Measurements from ENCODE around the gene SORCS3.

Gene SORCS3

GRCh38 chr10:104659809-104660208, 18.7 kb downstream of the SORCS3 start:
- H3K4me3 ChIP-seq (ENCODE audit: low read depth, low read length): no peak overlapping the region
- no peak for TF ChIP-seq CTCF (IDR thresholded peaks at IDR 0.05; ENCODE audit: low read depth, low read length)

- TF ChIP-seq CTCF (IDR thresholded peaks at IDR 0.05; ENCODE audit: low read depth, low read length): no peak
- no peak overlapping the region for H3K4me3 ChIP-seq (ENCODE audit: low read depth, low read length)
Observed at GRCh38 chr10:104663076-104663475, 22.0 kb downstream of the SORCS3 start.

- no peak for TF ChIP-seq CTCF (IDR thresholded peaks at IDR 0.05; ENCODE audit: low read depth, low read length)
- H3K4me3 ChIP-seq (ENCODE audit: low read depth, low read length): no peak overlapping the region
Observed at GRCh38 chr10:104663563-104663962, 22.5 kb downstream of the SORCS3 start.

GRCh38 chr10:104664205-104664604, 23.1 kb downstream of the SORCS3 start:
- no peak for TF ChIP-seq CTCF (IDR thresholded peaks at IDR 0.05; ENCODE audit: low read depth, low read length)
- H3K4me3 ChIP-seq (ENCODE audit: low read depth, low read length): no peak overlapping the region

- no peak overlapping the region for H3K4me3 ChIP-seq (ENCODE audit: low read depth, low read length)
- TF ChIP-seq CTCF (IDR thresholded peaks at IDR 0.05; ENCODE audit: low read depth, low read length): no peak
Observed at GRCh38 chr10:104665174-104665573, 24.1 kb downstream of the SORCS3 start.

- H3K4me3 ChIP-seq (ENCODE audit: low read depth, low read length): no peak overlapping the region
- no peak for TF ChIP-seq CTCF (IDR thresholded peaks at IDR 0.05; ENCODE audit: low read depth, low read length)
Observed at GRCh38 chr10:104666106-104666505, 25.0 kb downstream of the SORCS3 start.

GRCh38 chr10:104676874-104677273, 35.8 kb downstream of the SORCS3 start:
- H3K4me3 ChIP-seq (ENCODE audit: low read depth, low read length): no peak overlapping the region
- no peak for TF ChIP-seq CTCF (IDR thresholded peaks at IDR 0.05; ENCODE audit: low read depth, low read length)

Measured in WI38 (cell line).